Adrenal gland (tissue), 12 donors: Measurements from ENCODE around the gene CMIP. TPM values are rescaled to one million over a fixed set of nuclear protein-coding genes. Genes with fewer than 3 reads are reported as not detected.

ENCODE experiments used
- DNase-seq, 7 donors: peaks; one replicate each; pipeline ENCODE4 v3.0.0-alpha.2; 2019 to 2020
- H3K27ac ChIP-seq, 5 donors: fragments of 200-600 bp; sonication (generic) in 4 of 5; 1 replicate in 3 of 5; 2 replicates in 2 of 5; pipeline versions ENCODE4 v1.5.1 to v1.8.0; 2016 to 2020; ENCODE audit warnings: mild to moderate bottlenecking in 1 of 5
- H3K27me3 ChIP-seq: fragments of 200-600 bp; 2 replicates; pipeline ENCODE4 v1.8.0; 2021
- H3K36me3 ChIP-seq, 2 donors: fragments of 200-600 bp; replicated peaks in 1 of 2; 1 replicate in 1 of 2; 2 replicates in 1 of 2; pipeline versions ENCODE4 v1.5.1 to v1.8.0; 2018 to 2022
- H3K4me1 ChIP-seq, 2 donors: fragments of 200-600 bp; replicated peaks in 1 of 2; 1 replicate in 1 of 2; 2 replicates in 1 of 2; pipeline versions ENCODE4 v1.5.1 to v1.8.0; 2018 to 2021
- H3K4me3 ChIP-seq, 4 donors: fragments of 200-600 bp; sonication (generic) in 3 of 4; one replicate each; pipeline ENCODE4 v1.5.1; 2016 to 2018
- H3K9me3 ChIP-seq, 3 donors: fragments of 200-600 bp; sonication (generic) in 1 of 3; replicated peaks in 1 of 3; 1 replicate in 2 of 3; 2 replicates in 1 of 3; pipeline versions ENCODE4 v1.5.1 to v1.8.0; 2016 to 2021
- CTCF ChIP-seq, 6 experiments: fragments of 450-650 bp in 4 of 6; fragments of 200-600 bp in 2 of 6; sonication (generic) in 1 of 6; IDR thresholded peaks; 1 replicate in 5 of 6; 2 replicates in 1 of 6; pipeline versions ENCODE4 v1.5.1 to v1.8.0; 2016 to 2021; ENCODE audit warnings: antibody characterized with exemption in 6 of 6, mild to moderate bottlenecking in 2 of 6, moderate library complexity in 1 of 6
- POLR2A ChIP-seq, 2 donors: fragments of 450-650 bp; IDR thresholded peaks; one replicate each; pipeline ENCODE4 v1.6.1; 2017; ENCODE audit warnings: antibody characterized with exemption in 2 of 2, mild to moderate bottlenecking in 2 of 2, moderate library complexity in 1 of 2
- WGBS, 4 donors: extraction: QIAGEN DNeasy Blood & Tissue Kit in 2 of 4; methylation state at CpG; one replicate each; pipeline versions ENCODE4 v1.1.5 to v1.1.7; 2013 to 2017; 5-methylcytosine and 5-hydroxymethylcytosine counted together
- intact Hi-C, 2 donors: fragments of 100-400 bp; cut with DNase I; formaldehyde crosslinking; loops; one replicate each; pipeline versions ENCODE4 v1.14.1 to v1.15.0; 2022 to 2023
- polyA plus RNA-seq, 3 donors: library from polyadenylated mRNA; stranded (reverse); fragments of 200-250 nt in 2 of 3; fragments of 350-450 nt in 1 of 3; fragmentation: Illumina TruSeq in 1 of 3; extraction: RNeasy Lipid Tissue Mini Kit (QIAGEN cat#74804) in 1 of 3; gene quantifications; one replicate each; pipeline ENCODE4 v1.2.3, GENCODE V29; 2013 to 2014
- total RNA-seq, 9 donors: library from RNA; depleted of rRNA in 4 of 9; stranded (reverse); fragments of >200 nt in 4 of 9; fragments of 120-200 nt in 1 of 9; fragmentation: NEBNext Ultra II Directional in 1 of 9; extraction: Animal tissue kit (Norgen Biotek cat#: 25700) in 1 of 9; gene quantifications; one replicate each; pipeline versions ENCODE4 v1.1.0 to v1.2.4, GENCODE V29; 2013 to 2023
- donor health status: healthy with polysubstance abuse.
- donor health status: Bipolar disorder and iron deficiency.
- donor health status: DM: yes; HTN: yes; CAD: no.
- donor health status: DM: no; HTN: no; CAD: no.
- donor health status: DM: no; HTN: no; CAD: no.
- donor health status: DM: yes; HTN: yes; CAD: no.

Gene CMIP
- total and polyA plus RNA-seq, 12 donors = 8.1 to 87.9 (median 42.5) TPM

- Histone ChIP-seq H3K27ac (peak overlapping the region in 1 of 5 donors; percentile 15), H3K9me3 (no peaks in the 10 kb centered on the region), H3K4me1 (peaks cover 6 to 20% of the 10 kb centered on the region in 2 donors), H3K27me3 (no peaks in the 10 kb centered on the region), H3K4me3 (no peak overlapping the region), H3K36me3 (peaks cover 0 to 52% of the 10 kb centered on the region in 2 donors)
- DNase-seq = no peak
- intact Hi-C loops = no loop called here
- no peak for TF ChIP-seq CTCF (IDR thresholded peaks at IDR 0.05)
- TF ChIP-seq POLR2A (IDR thresholded peaks at IDR 0.05) = no peak
- WGBS, 4 donors = 72 to 94% (median 91%) methylated on average over 13 of the region's 13 CpGs
These were observed 213.2 kb downstream of the CMIP start for GRCh38 chr16:81657781-81658180.

DNA sequence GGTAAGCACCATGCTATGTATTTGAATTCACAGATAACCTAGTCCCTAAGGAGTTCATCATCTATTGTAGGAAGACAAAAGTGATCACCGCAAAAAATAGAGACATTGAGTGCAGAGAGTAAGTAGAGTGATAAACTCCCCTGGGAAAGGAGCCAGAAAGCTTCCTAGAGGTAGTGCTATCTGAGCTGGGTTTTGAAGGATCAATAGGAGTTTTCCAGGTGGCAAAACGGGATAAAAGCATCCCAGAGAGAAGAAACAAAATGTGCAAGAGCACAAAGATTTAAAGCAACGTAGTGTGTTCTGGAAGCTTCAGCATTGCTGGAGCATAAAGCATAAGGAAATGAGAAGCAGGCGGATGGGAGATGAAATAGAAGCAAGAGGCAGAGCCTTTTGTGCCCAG lies 213.8 kb downstream of the CMIP start:
- H3K9me3 ChIP-seq = no peaks in the 10 kb centered on the region
- 93 to 99% (median 97%) methylated on average over 4 of the region's 4 CpGs for WGBS, 4 donors
- H3K4me3 ChIP-seq = no peak overlapping the region
- H3K27me3 ChIP-seq = no peaks in the 10 kb centered on the region
- peaks cover 6 to 20% of the 10 kb centered on the region in 2 donors for H3K4me1 ChIP-seq
- intact Hi-C loops = no loop called here
- no peak overlapping the region for H3K27ac ChIP-seq
- TF ChIP-seq CTCF (IDR thresholded peaks at IDR 0.05) (no peak), POLR2A (IDR thresholded peaks at IDR 0.05) (no peak)
- DNase-seq = no peak
- H3K36me3 ChIP-seq = peaks cover 0 to 54% of the 10 kb centered on the region in 2 donors

- no peaks in the 10 kb centered on the region for H3K27me3 ChIP-seq
- H3K9me3 ChIP-seq = no peaks in the 10 kb centered on the region
- no peak overlapping the region for H3K4me3 ChIP-seq
- no peak for TF ChIP-seq POLR2A (IDR thresholded peaks at IDR 0.05)
- TF ChIP-seq CTCF (IDR thresholded peaks at IDR 0.05) = no peak
- H3K4me1 ChIP-seq = peaks cover 4 to 15% of the 10 kb centered on the region in 2 donors
- intact Hi-C loops = no loop called here
- no peak overlapping the region for H3K27ac ChIP-seq
- peaks cover 0 to 57% of the 10 kb centered on the region in 2 donors for H3K36me3 ChIP-seq
- 97 to 100% (median 97%) methylated on average over 2 of the region's 2 CpGs for WGBS, 4 donors
- DNase-seq = no peak
These were observed 214.6 kb downstream of the CMIP start for GRCh38 chr16:81659249-81659648.

DNA sequence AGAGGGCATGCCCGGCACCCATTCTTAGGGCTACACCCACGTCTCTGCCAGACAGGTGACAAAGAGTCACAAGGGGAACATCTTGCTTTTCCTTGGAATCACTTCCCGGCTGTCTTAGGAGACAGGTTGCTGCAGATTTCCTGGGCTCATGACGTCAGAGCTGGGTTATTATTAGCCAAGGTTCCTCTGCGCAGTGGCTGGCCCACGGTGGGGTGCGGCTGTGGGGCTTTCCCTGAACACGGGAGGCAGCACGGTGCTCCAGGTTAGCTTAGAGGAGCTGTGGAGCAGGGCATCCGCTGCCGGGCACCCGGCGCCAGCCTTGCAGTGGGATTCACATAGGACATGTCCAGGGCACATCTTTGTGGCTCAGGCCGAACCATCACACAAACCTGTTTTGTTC lies 216.5 kb downstream of the CMIP start:
- Histone ChIP-seq H3K27ac (no peak overlapping the region), H3K9me3 (no peaks in the 10 kb centered on the region), H3K27me3 (no peaks in the 10 kb centered on the region), H3K36me3 (peaks cover 0 to 66% of the 10 kb centered on the region in 2 donors), H3K4me3 (no peak overlapping the region), H3K4me1 (no peaks in the 10 kb centered on the region)
- intact Hi-C loops = no loop called here
- TF ChIP-seq CTCF (IDR thresholded peaks at IDR 0.05) (no peak), POLR2A (IDR thresholded peaks at IDR 0.05) (no peak)
- no peak for DNase-seq
- WGBS, 4 donors = 78 to 85% (median 83%) methylated on average over 9 to 14 of the region's 14 CpGs
